Neural crest cell (in vitro differentiated cells): ENCODE data around the gene NUDT3. TPM values are rescaled to one million over a fixed set of nuclear protein-coding genes. Genes with fewer than 3 reads are reported as not detected.

ENCODE experiments used
- DNase-seq: peaks from one replicate; pipeline ENCODE4 v3.0.0; 2021; ENCODE audit warnings: low read depth, mixed read lengths, low spot score
- H3K27ac Mint-ChIP-seq: one replicate; pipeline ENCODE4 v1.8.0; 2021; ENCODE audit warnings: mild to moderate bottlenecking, mixed read lengths; ENCODE audit not compliant: unreplicated experiment
- H3K27me3 Mint-ChIP-seq: 2 replicates; pipeline ENCODE4 v1.8.0; 2021; ENCODE audit warnings: low read depth, mild to moderate bottlenecking, mixed read lengths
- H3K36me3 Mint-ChIP-seq: 2 replicates; pipeline ENCODE4 v1.8.0; 2021; ENCODE audit warnings: low read depth, mild to moderate bottlenecking, mixed read lengths
- H3K4me1 Mint-ChIP-seq: 2 replicates; pipeline ENCODE4 v1.8.0; 2021; ENCODE audit warnings: mixed read lengths
- H3K4me3 Mint-ChIP-seq: one replicate; pipeline ENCODE4 v1.8.0; 2021; ENCODE audit warnings: mild to moderate bottlenecking, mixed read lengths
- H3K9me3 Mint-ChIP-seq: 2 replicates; pipeline ENCODE4 v1.8.0; 2021; ENCODE audit warnings: mixed read lengths
- CTCF ChIP-seq: fragments of 200-600 bp; sonication (generic); conservative IDR thresholded peaks from 2 replicates; pipeline ENCODE4 v1.5.0; 2021; ENCODE audit warnings: antibody characterized with exemption, mild to moderate bottlenecking
- total RNA-seq: library from RNA; stranded (reverse); gene quantifications from 2 replicates; pipeline ENCODE4 v1.2.1, GENCODE V29; 2021

NUDT3 gene
- total RNA-seq, 1 donor from 2014 or later: 47.5 TPM

DNA sequence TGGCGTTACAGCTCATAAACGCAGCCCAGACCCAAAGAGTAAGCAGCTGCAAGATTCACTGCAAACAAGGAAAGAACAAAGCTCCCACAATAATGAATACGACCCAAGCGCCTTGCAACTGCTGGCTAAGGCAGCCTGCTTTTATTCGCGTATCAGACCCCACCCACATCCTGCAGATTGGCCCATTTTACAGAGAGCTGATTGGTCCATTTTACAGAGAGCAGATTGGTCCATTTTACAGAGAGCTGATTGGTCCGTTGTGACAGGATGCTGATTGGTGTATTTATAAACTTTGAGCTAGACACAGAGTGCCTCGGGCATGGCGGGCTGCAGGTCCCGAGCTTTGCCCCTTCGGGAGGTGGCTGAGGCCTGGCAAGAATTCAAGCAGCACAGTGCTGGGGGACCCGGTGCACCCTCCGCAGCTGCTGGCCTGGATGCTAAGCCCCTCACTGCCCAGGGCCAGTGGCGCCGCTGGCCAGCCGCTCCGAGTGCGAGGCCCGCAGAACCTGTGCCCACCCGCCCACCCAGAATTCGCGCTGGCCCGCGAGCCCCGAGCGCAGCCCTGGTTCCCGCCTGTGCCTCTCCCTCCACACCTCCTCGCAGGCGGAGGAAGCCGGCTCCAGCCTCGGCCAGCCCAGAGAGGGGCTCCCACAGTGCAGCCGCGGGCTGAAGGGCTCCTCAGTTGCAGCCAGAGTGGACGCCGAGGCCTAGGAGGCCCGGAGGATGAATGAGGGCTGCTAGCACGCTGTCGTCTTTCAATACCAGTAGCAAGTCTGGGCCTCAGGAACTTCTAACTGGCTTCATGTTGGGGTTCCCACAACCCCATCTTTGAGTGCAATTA lies 44.6 kb upstream of the NUDT3 start:
- TF ChIP-seq CTCF: no peak
- peaks cover 4% of the 10 kb centered on the region for H3K4me1 Mint-ChIP-seq
- peaks cover 6% of the 10 kb centered on the region for H3K36me3 Mint-ChIP-seq
- H3K27me3 Mint-ChIP-seq: no peaks in the 10 kb centered on the region
- no peak overlapping the region for H3K27ac Mint-ChIP-seq
- DNase-seq: no peak
- H3K9me3 Mint-ChIP-seq: peaks cover 8% of the 10 kb centered on the region
- no peak overlapping the region for H3K4me3 Mint-ChIP-seq

- no peaks in the 10 kb centered on the region for H3K4me1 Mint-ChIP-seq
- TF ChIP-seq CTCF: no peak
- H3K27me3 Mint-ChIP-seq: no peaks in the 10 kb centered on the region
- no peak overlapping the region for H3K27ac Mint-ChIP-seq
- H3K4me3 Mint-ChIP-seq: no peak overlapping the region
- DNase-seq: no peak
- H3K9me3 Mint-ChIP-seq: peaks cover 8% of the 10 kb centered on the region
- H3K36me3 Mint-ChIP-seq: peaks cover 6% of the 10 kb centered on the region
These were observed 43.4 kb upstream of the NUDT3 start for GRCh38 chr6:34435916-34436315.

GRCh38 chr6:34425498-34426410 lies 33.3 kb upstream of the NUDT3 start, which contains the start of gene RPS10:
TSS of gene RPS10 (minus strand) at chr6:34426069. CDS start at chr6:34425221, 848 bp downstream.
- DNase-seq: peak; percentile 97
- peaks cover 2% of the 10 kb centered on the region for H3K9me3 Mint-ChIP-seq
- peak within 1 kb of the TSS; percentile 100 for H3K4me3 Mint-ChIP-seq
- peaks cover 3% of the 10 kb centered on the region for H3K27me3 Mint-ChIP-seq
- TF ChIP-seq CTCF: peak; percentile 14
- H3K4me1 Mint-ChIP-seq: peaks cover 29% of the 10 kb centered on the region
- H3K36me3 Mint-ChIP-seq: peaks cover 27% of the 10 kb centered on the region
- H3K27ac Mint-ChIP-seq: peak within 1 kb of the TSS; percentile 100

GRCh38 chr6:34425132-34425497 lies 32.6 kb upstream of the NUDT3 start:
- peak overlapping the region; percentile 100 for H3K27ac Mint-ChIP-seq
- H3K4me3 Mint-ChIP-seq: peak overlapping the region; percentile 100
- no peak for DNase-seq
- no peaks in the 10 kb centered on the region for H3K9me3 Mint-ChIP-seq
- TF ChIP-seq CTCF: no peak
- H3K4me1 Mint-ChIP-seq: peaks cover 29% of the 10 kb centered on the region
- peaks cover 27% of the 10 kb centered on the region for H3K36me3 Mint-ChIP-seq
- H3K27me3 Mint-ChIP-seq: peaks cover 3% of the 10 kb centered on the region

GRCh38 chr6:34424200-34425131 lies 32.0 kb upstream of the NUDT3 start:
- Mint-ChIP-seq H3K9me3 (no peaks in the 10 kb centered on the region), H3K27ac (peak overlapping the region; percentile 100), H3K27me3 (peaks cover 3% of the 10 kb centered on the region), H3K4me3 (peak overlapping the region; percentile 100), H3K4me1 (peaks cover 29% of the 10 kb centered on the region), H3K36me3 (peaks cover 30% of the 10 kb centered on the region)
- DNase-seq: no peak
- TF ChIP-seq CTCF: no peak
